H1 (cell line): ENCODE results near the gene PLCB3. TPM values are rescaled to one million over a fixed set of nuclear protein-coding genes. Genes with fewer than 3 reads are reported as not detected.

ENCODE experiments used
- CHD1 ChIP-seq: IDR thresholded peaks from 2 replicates; pipeline ENCODE4 v1.6.1; 2012; ENCODE audit warnings: low read depth, low read length, improper control_type of control experiment
- CHD7 ChIP-seq: fragments of 300-600 bp; sonication (generic); IDR thresholded peaks from 2 replicates; pipeline ENCODE4 v1.7.1; 2012; ENCODE audit warnings: low read length, moderate library complexity, mild to moderate bottlenecking, inconsistent platforms; ENCODE audit not compliant: insufficient replicate concordance
- CTCF ChIP-seq, 3 experiments: IDR thresholded peaks; 1 replicate in 2 of 3; 2 replicates in 1 of 3; pipeline versions ENCODE4 v1.5.1 to v1.6.1; 2011; ENCODE audit warnings: low read length in 3 of 3, mild to moderate bottlenecking in 3 of 3, inconsistent platforms in 2 of 3, low read depth in 1 of 3, moderate library complexity in 1 of 3; ENCODE audit not compliant: insufficient read depth in 1 of 3; ENCODE audit errors: control extremely low read depth in 1 of 3
- KDM5A ChIP-seq: fragments of 200-600 bp; IDR thresholded peaks from 2 replicates; pipeline ENCODE4 v1.7.1; 2012; ENCODE audit warnings: mild to moderate bottlenecking, low read length, inconsistent platforms, mixed read lengths
- MAX ChIP-seq: IDR thresholded peaks from 2 replicates; pipeline ENCODE4 v1.6.1; 2012; ENCODE audit warnings: inconsistent platforms
- RBBP5 ChIP-seq: IDR thresholded peaks from 2 replicates; pipeline ENCODE4 v1.7.1; 2012; ENCODE audit warnings: low read depth, mild to moderate bottlenecking, inconsistent platforms, low read length, moderate library complexity, borderline replicate concordance
- SIRT6 ChIP-seq: IDR thresholded peaks from one replicate; pipeline ENCODE4 v1.7.1; 2012; ENCODE audit warnings: low read length, inconsistent platforms
- TAF7 ChIP-seq: optimal IDR thresholded peaks from 2 replicates; pipeline ENCODE3; 2011; ENCODE audit warnings: low read depth, mild to moderate bottlenecking, inconsistent platforms, low read length, moderate library complexity, borderline replicate concordance
- polyA plus RNA-seq, 7 experiments: library from polyadenylated mRNA; depleted of rRNA in 3 of 7; stranded (reverse) in 5 of 7; unstranded in 2 of 7; fragments of >200 nt in 5 of 7; fragments of 200-250 nt in 2 of 7; gene quantifications; 1 replicate in 5 of 7; 2 replicates in 1 of 7; 4 replicates in 1 of 7; pipeline versions ENCODE4 v1.2.1 to v1.2.3, GENCODE V29; 2011 to 2013; ENCODE audit warnings: missing spikeins in 2 of 7, mixed read lengths in 2 of 7
- total RNA-seq: library from RNA; stranded (reverse); fragmentation: NEBNext Ultra II Directional; extraction: Animal tissue kit (Norgen Biotek cat#: 25700); gene quantifications from 2 replicates; pipeline ENCODE4 v1.2.1, GENCODE V29; 2021

PLCB3 gene
- total and polyA plus RNA-seq, 2 of the 8 experiments (the other 6 are each of a cell fraction or from before 2014, with no cell fraction given) = 47.2 to 104 TPM

GRCh38 chr11:64229090-64229743 is 22.1 kb upstream of the PLCB3 start (continued):
- TF ChIP-seq CTCF (IDR thresholded peaks at IDR 0.05; ENCODE audit: control extremely low read depth in 1 of 3, insufficient read depth in 1 of 3, low read depth in 1 of 3, low read length in 3 of 3) (no peak), CHD7 (no peak), SIRT6 (no peak), MAX (no peak), CHD1 (no peak), RBBP5 (no peak), TAF7 (no peak), KDM5A (no peak)
